ENCODE measurements around the gene MBTPS1.

Gene MBTPS1

DNA sequence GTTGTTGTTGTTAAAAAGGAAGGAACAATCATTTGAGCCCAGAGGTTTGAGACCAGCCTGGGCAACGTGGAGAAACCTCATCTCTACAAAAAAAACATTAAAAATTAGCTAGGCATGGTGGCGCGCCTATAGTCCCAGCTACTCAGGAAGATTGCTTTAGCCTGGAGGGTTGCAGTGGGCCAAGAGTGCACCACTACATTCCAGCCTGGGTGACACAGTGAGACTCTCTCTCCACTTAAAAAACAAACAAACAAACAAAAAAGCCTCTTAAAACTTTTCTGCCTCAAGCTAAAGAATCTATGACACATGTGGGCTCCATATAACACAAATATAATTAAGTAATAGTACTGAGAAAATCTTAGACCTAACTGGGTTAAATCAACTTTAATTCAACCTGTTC lies 12.5 kb downstream of the MBTPS1 start:
- in situ Hi-C loops (cut with MboI; ENCODE audit: low sequenced_read_pairs), result no loop called here

DNA sequence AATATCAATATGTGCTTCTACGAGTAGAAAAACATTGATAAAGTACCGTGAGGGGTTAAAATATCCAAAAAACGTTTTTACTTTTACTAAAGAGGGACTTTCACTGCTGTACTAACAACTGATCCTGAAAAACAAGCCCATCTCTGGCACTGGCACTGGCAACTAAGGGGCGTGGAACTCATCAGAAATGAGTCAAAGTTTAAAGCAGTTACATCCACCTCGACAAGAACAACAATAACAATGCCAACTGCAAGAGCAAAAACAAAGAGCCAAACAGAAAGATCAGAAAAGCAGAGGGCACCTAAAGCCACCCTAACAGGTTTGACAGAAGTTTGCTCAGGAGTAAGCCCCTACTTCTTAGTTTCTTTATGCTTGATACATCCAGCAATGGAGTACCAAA lies 13.1 kb downstream of the MBTPS1 start:
- in situ Hi-C loops (cut with MboI; ENCODE audit: low sequenced_read_pairs), result no loop called here

DNA sequence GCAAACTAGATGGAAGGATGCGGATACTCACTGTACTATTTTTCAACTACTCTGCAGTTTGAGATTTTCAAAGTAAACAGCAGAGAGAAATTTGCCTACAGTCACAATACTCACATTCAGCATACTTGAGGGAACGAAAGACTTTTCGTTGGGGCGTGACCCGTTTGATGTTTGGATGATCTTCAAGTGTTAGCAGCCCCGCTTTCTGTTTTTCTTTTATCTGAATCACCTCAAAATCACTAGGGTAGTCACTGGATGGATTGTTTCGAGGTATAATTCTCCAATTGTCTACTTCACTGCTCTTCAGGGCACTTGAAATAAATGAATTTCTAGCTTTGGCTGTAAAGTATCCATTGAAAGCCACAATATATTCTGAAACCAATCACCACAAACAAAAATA lies 17.8 kb downstream of the MBTPS1 start:
- in situ Hi-C loops (cut with MboI; ENCODE audit: low sequenced_read_pairs), result no loop called here

DNA sequence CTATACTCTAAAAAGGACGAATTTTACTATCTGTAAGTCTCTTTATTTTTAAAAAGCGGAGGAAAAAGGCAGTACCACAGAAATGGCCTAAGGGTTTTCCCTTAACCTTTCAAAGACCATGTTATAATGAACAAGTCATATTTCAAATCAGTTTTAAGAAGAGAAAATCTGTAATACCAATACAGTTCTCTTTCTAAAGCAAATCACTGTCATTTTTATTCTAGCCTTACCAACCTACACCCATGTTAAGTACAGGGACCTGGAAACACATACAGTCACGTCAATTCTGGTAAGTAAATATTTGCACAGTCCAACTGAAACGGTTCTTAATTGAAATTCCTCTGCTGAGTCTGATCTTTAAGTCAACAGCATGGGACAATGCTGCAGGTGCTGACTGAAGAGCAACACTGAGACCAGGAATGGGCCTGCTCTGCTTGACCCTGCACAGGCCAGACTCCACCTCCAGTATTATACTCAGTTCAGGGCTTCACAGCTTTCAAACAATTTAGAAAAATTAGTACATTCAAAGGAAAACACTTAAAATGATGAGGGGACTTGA lies 20.2 kb downstream of the MBTPS1 start:
- in situ Hi-C loops (cut with MboI; ENCODE audit: low sequenced_read_pairs), result no loop called here

DNA sequence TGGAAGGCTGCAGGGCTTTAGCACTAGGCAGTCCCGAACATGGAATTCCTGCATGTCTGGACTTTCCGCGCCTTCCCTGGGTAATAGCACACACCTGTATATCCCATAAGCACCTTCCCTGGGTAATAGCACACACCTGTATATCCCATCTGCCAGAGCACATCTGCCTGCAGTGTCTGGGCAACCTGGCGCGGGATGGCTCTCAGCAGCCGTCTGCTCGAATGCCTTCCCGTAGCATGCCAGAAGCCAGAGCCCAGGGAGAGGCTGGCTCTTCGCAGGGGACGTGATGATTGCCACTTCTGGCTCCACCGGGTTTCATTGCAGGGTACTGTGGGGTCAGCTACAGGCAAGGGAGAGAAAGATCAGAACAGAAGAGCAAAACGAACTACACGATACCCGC lies 21.3 kb downstream of the MBTPS1 start:
- in situ Hi-C loops (cut with MboI; ENCODE audit: low sequenced_read_pairs), result no loop called here

DNA sequence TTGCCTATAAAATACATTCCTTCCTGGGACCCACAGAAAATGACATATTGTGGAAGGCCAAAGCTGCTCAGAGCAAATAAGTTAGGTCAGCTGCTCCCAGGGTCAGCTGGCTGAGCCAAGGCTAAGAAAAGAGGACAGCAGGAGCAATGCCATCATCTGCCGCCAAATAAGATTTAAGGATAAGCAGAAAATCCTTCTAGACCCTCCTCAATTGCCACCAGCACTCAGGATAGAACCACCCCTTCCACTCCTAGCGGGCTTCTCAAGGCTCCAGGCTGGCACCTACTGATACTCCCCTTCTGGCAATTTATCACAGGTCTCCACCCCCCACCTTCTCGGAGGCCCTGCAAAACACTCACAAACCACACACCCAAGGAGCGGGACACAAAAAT lies 22.9 kb downstream of the MBTPS1 start:
- in situ Hi-C loops (cut with MboI; ENCODE audit: low sequenced_read_pairs), result no loop called here

DNA sequence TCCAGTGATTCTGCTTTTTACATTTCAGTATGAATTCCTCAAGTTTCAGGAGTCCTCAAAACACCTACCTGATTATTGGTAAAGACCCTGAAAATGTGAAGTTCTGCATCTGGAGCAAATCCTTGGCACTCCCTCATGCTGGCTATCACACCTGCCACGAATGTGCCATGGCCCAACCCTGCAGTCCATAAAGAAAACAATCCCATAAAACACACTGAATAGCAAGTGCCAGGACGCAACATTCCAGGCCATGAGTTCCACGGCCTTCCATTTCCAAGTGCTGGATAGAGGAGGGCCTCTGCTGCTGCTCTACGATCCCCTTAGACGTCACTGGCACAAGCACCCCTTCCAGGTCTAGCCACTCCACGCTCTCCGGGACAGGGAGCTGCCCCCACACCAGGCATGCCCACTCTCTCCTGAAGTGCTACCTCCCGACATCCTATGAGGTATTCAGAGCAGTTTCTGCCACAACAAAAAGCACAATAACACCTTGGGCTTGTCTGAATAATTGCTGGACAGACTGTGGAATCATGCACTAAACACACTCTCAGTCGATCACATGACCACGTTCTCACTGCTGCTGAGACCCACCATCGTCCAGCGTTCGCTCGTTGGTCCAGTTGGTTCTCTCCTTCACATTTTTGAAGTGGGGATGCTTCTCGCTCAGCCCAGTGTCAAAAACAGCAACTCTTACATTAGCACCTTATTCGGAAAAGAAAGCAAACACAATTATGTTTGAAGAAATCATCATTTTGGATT lies 23.4 kb downstream of the MBTPS1 start:
- in situ Hi-C loops (cut with MboI; ENCODE audit: low sequenced_read_pairs), result no loop called here

DNA sequence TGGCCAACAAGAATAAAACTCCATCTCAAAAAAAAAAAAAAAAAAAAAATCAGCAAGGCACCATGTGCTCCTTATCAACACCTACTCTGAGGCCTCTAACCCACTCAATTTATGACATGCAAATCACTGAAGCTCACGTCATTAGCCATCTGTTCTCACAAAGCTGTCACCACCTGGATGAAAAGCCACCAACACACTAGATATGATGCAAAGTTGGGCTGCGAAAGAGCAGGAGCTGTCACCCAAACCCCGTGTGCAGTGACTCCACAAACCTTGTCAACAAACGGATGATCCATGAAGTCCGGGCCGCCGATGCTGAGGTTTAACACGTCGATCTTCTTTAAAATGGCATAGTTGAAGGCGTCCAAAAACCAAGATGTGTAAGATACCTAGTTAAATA lies 25.3 kb downstream of the MBTPS1 start:
- in situ Hi-C loops (cut with MboI; ENCODE audit: low sequenced_read_pairs), result no loop called here

DNA sequence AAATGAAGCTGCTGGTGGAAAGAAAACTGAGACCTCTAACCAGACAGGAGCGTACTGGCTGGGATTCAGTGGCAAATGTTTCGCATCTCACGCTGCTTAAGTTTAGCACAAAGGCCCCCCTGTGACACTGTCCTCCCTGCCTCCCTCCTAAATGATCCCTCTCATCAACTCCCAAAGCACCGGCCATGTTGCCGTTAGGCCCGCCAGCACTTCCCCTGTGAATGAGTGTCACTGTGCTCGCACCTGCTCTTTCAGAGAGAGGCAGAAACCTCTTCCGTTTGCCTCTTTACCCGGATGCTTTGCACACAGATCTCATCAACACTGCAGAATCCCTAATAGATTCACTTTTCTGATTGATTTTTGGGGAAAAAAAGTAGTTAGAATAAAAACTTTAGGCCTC lies 26.5 kb downstream of the MBTPS1 start:
- in situ Hi-C loops (cut with MboI; ENCODE audit: low sequenced_read_pairs), result no loop called here

DNA sequence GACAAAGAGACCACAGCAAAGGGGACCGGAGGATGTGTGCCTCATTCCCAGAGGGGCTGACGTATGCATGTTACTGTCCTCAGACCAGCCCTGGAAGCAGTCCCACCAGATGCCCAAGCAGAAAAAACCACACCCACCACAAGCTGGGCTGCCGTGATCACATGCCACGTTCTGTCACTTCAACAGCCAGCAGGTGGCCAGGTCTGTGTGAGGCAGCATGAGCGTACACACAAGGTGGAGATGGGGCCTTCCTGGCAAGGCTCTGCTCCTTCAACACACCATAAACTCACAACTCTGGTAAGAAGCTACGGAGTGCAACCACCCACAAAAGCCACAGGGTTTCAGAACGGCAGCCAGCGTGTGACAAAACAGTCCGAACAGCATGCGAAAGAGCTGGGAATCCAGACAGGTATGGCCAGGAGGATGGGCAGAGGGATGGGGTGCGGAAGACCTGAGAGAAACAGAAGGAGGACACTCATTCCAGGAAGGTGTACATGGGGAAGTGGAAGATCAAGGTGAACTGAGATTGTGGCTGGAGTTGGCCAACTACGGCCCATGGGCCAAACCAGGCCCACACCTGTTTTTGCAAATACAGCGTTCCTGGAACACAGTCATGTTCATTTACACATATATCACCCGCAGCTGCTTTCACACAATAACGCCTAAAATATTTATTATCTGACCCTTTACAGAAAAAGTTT lies 27.9 kb downstream of the MBTPS1 start:
- in situ Hi-C loops (cut with MboI; ENCODE audit: low sequenced_read_pairs), result no loop called here

DNA sequence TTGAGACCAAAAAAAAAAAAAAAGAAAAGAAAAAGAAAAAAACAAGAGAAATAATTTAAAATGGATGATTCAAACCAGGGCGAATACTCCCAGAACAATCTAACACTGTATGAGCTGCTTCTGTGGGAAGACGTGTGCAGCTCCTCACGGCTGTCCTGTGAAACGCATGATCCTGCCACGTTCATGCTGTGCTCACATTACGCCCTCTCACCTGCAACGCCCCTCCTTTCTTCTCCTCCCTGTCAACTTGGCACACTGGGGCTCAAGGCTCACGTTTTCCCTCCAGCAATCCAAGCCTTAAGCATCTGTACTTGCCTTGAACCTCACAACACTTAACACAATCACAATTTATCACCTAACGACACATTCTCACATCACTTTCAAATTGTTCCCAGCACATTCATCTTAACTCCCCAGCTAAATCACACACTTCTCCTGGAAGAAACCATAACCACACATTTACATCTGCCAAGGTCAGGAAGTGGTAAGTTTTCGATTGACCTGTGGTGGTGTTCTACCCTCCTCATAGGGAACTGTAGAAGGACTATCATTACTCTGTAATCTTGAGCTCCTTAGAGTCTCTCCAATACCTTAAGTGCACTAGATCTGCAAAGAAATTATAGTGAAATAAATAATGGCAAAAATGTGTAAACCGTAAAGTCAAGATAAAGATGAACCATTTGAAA lies 29.1 kb downstream of the MBTPS1 start:
- in situ Hi-C loops (cut with MboI; ENCODE audit: low sequenced_read_pairs), result no loop called here

DNA sequence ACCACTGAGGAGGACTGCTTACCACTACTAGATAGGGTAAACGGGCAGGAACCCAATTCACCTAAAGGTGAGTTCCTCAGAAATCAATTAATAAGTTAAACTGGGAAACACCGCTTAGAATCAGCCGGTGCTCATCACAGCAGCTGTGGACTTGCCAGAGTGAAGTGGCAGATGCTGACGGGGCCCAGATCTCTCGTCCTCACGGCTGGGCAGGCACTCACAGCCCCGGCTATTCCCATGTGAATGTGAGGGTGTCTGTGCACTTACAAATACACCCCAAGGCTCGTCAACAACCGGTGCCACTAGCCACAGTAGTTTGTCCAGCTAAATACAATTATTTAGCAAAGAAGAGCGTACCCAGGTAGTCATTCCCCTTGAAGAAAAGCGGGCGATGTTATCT lies 29.7 kb downstream of the MBTPS1 start:
- in situ Hi-C loops (cut with MboI; ENCODE audit: low sequenced_read_pairs), result no loop called here

DNA sequence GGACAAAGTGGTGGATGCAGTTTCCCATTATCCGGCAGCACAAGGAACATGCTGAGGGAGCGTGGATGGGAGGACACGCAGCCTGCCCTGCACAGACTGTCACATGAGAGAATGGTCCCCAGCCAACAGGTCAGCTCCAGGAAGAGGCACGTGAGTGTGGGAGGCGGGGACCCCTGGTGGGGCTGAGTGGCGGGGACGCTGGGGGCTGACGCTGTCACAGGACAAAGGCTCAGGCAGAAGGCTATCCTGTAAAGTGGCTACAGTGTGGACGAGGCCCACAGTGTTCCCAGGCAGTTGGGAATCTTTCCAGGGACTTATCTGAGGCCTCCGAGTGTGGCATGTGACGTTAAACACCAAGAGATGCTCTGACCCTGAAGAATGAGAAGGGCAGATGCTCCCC lies 30.4 kb downstream of the MBTPS1 start:
- in situ Hi-C loops (cut with MboI; ENCODE audit: low sequenced_read_pairs), result no loop called here

DNA sequence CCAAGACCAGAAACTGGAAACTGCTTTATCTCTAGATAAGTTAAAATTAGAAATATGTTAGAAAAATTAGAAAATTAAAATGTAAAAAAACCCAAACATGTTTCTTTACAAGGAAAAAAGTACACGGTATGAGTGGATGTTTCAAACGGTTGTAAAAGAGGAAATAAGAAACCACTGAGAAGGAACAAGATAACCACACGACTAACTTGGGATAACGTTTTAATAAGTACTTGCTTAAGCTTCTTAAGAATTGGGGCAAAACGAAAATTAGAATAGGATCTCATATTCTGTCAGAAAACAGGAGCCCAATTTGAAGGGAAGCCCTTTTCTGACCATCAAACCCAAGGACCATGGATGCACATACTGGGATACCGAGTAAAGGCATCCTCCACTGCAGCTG lies 31.0 kb downstream of the MBTPS1 start:
- in situ Hi-C loops (cut with MboI; ENCODE audit: low sequenced_read_pairs), result no loop called here

DNA sequence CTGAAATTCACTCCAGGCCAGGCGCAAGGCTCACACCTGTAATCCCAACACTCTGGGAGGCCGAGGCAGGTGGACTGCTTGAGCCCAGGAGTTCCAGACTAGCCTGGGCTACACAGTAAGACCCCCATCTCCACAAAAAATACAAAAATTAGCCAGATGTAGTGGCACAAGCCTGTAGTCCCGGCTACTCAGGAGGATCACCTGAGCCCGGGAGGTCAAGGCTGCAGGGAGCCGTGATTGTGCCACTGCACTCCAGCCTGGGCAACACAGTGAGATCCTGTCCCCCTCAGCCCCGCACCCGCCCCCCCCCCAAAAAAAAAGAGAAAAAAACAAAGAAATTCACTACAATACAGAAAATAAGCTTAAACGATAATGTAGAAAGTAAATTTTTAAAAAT lies 31.5 kb downstream of the MBTPS1 start:
- in situ Hi-C loops (cut with MboI; ENCODE audit: low sequenced_read_pairs), result no loop called here

DNA sequence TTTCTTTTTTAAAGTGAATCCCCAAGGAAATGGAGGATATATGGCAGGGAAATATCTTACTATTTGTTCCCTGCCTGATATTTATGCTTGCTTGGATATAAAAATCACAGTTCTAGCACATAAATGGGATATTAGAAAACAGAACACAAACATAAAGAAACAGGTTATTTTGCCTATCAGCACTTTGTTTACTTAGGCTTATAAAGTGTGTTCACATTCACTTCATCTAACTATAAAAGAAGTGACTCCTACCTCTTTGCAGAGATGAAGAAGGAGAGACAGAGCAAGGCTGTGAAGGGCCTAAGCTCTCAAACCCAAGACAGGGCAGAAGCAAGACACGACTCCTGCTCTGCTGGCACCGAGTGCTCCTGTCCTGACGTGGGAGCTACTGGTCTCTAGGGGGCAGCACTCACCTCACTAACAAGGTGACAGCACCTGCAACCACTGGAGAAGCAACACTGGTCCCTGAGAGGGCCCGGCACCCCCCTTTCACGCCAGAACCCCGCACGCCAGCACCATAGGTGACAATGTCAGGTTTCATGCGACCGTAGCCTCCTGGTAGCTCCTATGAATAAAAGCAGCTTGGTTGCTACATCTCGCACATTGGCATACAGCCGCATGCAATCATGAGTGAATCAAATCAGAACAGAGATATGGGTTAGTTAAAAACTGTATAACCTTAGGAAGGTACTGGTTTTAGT lies 32.0 kb downstream of the MBTPS1 start:
- in situ Hi-C loops (cut with MboI; ENCODE audit: low sequenced_read_pairs), result no loop called here

DNA sequence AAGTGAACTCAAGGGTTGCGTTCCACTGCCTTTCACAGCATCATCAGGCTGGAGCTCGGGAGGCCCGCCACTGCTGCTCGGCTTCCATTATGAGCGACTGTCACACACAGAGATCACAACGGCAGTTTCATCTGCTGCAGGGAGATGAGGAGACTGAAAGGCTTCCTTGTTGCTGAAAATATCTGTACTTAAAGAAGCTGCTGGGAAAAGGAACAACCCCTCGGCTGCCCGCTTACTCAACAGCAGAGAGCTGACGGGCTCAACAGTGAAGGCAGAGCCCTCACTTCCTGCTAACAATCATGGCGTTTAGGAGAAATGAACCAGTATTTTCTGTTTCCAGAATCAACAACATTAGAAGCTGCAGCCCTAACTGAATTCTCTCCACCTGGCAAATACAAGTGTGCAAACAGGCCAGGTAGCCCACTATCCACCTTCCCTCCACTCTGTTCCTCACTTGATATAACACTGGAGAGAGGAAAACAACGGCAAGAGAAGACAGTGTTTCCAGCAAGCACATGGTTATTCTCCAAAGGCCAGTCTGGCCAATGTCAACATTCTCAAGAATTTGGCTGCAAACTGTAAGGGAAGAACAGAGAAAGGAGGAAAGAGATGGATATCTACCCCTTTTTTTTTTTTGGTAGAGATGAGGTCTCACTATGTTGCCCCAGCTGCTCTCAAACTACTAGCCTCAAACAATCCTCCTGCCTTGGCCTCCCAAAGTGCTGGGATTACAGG lies 33.7 kb downstream of the MBTPS1 start:
- in situ Hi-C loops (cut with MboI; ENCODE audit: low sequenced_read_pairs), result no loop called here

DNA sequence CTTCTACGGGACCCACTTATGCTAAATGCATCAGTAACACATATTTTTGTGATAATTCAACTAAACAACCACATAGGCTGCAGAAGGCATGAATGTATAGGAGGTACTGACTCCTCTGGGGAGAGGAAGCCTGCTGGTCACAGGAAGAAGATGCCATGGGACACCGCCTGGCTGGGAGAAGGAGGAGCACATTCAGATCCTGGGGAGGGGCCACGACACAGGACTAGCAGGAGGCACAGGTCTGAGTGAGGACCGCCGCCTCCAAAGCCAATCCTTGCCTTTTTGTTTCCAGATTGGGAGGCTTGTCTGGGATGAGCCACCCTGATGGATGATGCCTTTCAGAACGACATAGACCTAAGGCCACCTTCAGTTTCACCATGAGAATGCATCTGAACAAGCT lies 34.6 kb downstream of the MBTPS1 start:
- in situ Hi-C loops (cut with MboI; ENCODE audit: low sequenced_read_pairs), result no loop called here

DNA sequence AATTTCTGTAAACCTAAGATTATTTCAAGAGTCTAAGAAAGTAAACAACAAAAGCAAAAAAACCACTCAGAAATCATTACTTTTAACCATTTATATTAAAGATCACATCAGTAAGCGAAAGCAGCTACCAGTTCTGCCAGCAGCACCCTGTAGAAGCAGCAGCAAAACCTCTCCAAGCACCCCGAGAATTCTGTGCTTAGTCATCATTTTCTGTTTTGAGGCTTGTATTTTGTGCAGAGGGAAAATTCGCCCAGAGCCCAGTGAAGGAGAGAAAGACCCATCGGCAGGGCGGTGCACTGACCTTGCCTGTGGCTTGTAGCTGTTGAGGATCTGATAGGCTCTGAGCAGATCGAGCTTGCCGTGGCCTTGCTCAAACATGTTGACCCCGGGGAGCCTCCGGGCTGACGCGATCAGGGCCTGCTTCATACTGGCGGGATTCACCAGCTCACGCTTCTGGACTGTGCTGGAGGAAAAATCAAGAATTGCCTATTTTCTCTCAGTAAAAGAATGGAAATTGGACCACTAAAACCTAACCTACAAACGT lies 35.2 kb downstream of the MBTPS1 start:
- in situ Hi-C loops (cut with MboI; ENCODE audit: low sequenced_read_pairs), result no loop called here

DNA sequence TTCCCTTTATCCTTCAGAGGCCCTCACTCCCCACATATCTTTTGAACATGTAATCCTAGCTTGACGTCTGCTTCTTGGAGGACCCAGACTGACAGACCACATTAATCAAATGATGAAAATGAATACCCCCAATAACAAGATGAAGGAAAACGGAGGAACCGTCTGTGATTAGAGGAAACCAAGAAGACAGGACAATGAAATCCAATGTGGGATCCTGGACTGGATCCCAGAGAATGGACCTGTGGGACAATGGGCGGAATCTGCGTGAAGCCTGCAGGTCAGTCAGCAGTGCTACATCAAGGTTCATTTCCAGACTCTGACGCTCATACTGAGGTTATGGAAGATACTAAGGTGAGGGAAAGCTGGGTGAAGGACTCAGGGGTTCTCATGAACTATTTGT lies 35.9 kb downstream of the MBTPS1 start:
- in situ Hi-C loops (cut with MboI; ENCODE audit: low sequenced_read_pairs), result no loop called here
